ENCODE measurements around the gene CTIF. TPM values are rescaled to one million over a fixed set of nuclear protein-coding genes. Genes with fewer than 3 reads are reported as not detected.

Gene CTIF
- total and polyA plus RNA-seq, 5 donors from 2014 or later, result 0.23 to 1.8 TPM; not detected in 3

GRCh38 chr18:48819276-48819675 lies 280.4 kb downstream of the CTIF start:
- H3K36me3 Mint-ChIP-seq, result no peaks in the 10 kb centered on the region
- DNase-seq, result no peak

GRCh38 chr18:48819781-48820482 lies 281.1 kb downstream of the CTIF start:
- no peak overlapping the region for H3K27ac ChIP-seq (ENCODE audit: insufficient read depth, low read length, poor library complexity, severe bottlenecking)
- peaks cover 0 to 3% (median 0%) of the 10 kb centered on the region in 7 donors for H3K9me3 Mint-ChIP-seq

More at GRCh38 chr18:48819276-48819675, 280.4 kb downstream of the CTIF start:
- Mint-ChIP-seq H3K4me1 (peaks cover 11 to 35% (median 23%) of the 10 kb centered on the region in 4 donors), H3K27ac (no peak overlapping the region), H3K4me3 (no peak overlapping the region), H3K9me3 (peaks cover 0 to 3% (median 0%) of the 10 kb centered on the region in 7 donors), H3K27me3 (no peaks in the 10 kb centered on the region)
- ATAC-seq (ENCODE audit: low read depth in 2 of 2), result no peak
- no peaks in the 10 kb centered on the region for H3K36me3 ChIP-seq (ENCODE audit: control insufficient read depth, insufficient read depth, low read length)
- H3K4me3 ChIP-seq (ENCODE audit: low read depth, low read length), result no peak overlapping the region
- H3K4me1 ChIP-seq (ENCODE audit: control insufficient read depth, insufficient read depth, low read length, poor library complexity, severe bottlenecking), result peaks cover 10% of the 10 kb centered on the region
- no peaks in the 10 kb centered on the region for H3K27me3 ChIP-seq (ENCODE audit: control insufficient read depth, insufficient read depth, low read length)
- H3K27ac ChIP-seq (ENCODE audit: insufficient read depth, low read length, poor library complexity, severe bottlenecking), result no peak overlapping the region
- no peaks in the 10 kb centered on the region for H3K9me3 ChIP-seq (ENCODE audit: control insufficient read depth in 2 of 2, low read length in 2 of 2)

GRCh38 chr18:48820483-48821250 lies 281.8 kb downstream of the CTIF start:
- no peaks in the 10 kb centered on the region for H3K27me3 ChIP-seq (ENCODE audit: control insufficient read depth, insufficient read depth, low read length)
- no peaks in the 10 kb centered on the region for H3K9me3 ChIP-seq (ENCODE audit: control insufficient read depth in 2 of 2, low read length in 2 of 2)
- H3K27me3 Mint-ChIP-seq, result no peaks in the 10 kb centered on the region
- no peak overlapping the region for H3K4me3 Mint-ChIP-seq
- no peaks in the 10 kb centered on the region for H3K36me3 Mint-ChIP-seq
- ATAC-seq (ENCODE audit: low read depth in 2 of 2), result peak in 1 of 2 donors; percentile 49
- DNase-seq, result no peak
- peak overlapping the region in 2 of 3 donors; percentile 53 to 67 for H3K27ac Mint-ChIP-seq
- no peak overlapping the region for H3K27ac ChIP-seq (ENCODE audit: insufficient read depth, low read length, poor library complexity, severe bottlenecking)
- H3K36me3 ChIP-seq (ENCODE audit: control insufficient read depth, insufficient read depth, low read length), result no peaks in the 10 kb centered on the region
- H3K4me1 Mint-ChIP-seq, result peaks cover 4 to 22% (median 11%) of the 10 kb centered on the region in 4 donors
- H3K9me3 Mint-ChIP-seq, result peaks cover 0 to 3% (median 0%) of the 10 kb centered on the region in 7 donors
- no peak overlapping the region for H3K4me3 ChIP-seq (ENCODE audit: low read depth, low read length)
- no peaks in the 10 kb centered on the region for H3K4me1 ChIP-seq (ENCODE audit: control insufficient read depth, insufficient read depth, low read length, poor library complexity, severe bottlenecking)

More at GRCh38 chr18:48819781-48820482, 281.1 kb downstream of the CTIF start:
- no peak overlapping the region for H3K4me3 Mint-ChIP-seq
- ATAC-seq (ENCODE audit: low read depth in 2 of 2) (no peak), DNase-seq (no peak)
- Histone ChIP-seq H3K9me3 (ENCODE audit: control insufficient read depth in 2 of 2, low read length in 2 of 2) (no peaks in the 10 kb centered on the region), H3K4me3 (ENCODE audit: low read depth, low read length) (no peak overlapping the region), H3K4me1 (ENCODE audit: control insufficient read depth, insufficient read depth, low read length, poor library complexity, severe bottlenecking) (peaks cover 4% of the 10 kb centered on the region), H3K36me3 (ENCODE audit: control insufficient read depth, insufficient read depth, low read length) (no peaks in the 10 kb centered on the region), H3K27me3 (ENCODE audit: control insufficient read depth, insufficient read depth, low read length) (no peaks in the 10 kb centered on the region)
- H3K4me1 Mint-ChIP-seq, result peaks cover 10 to 29% (median 17%) of the 10 kb centered on the region in 4 donors
- H3K27ac Mint-ChIP-seq, result peak overlapping the region in 1 of 3 donors; percentile 53
- no peaks in the 10 kb centered on the region for H3K27me3 Mint-ChIP-seq
- H3K36me3 Mint-ChIP-seq, result no peaks in the 10 kb centered on the region

GRCh38 chr18:48821251-48821590 lies 282.4 kb downstream of the CTIF start:
- no peak overlapping the region for H3K4me3 Mint-ChIP-seq

GRCh38 chr18:48821845-48822244 lies 283.0 kb downstream of the CTIF start:
- no peaks in the 10 kb centered on the region for H3K27me3 Mint-ChIP-seq
- no peak for ATAC-seq (ENCODE audit: low read depth in 2 of 2)
- Histone ChIP-seq H3K9me3 (ENCODE audit: control insufficient read depth in 2 of 2, low read length in 2 of 2) (no peaks in the 10 kb centered on the region), H3K27ac (ENCODE audit: insufficient read depth, low read length, poor library complexity, severe bottlenecking) (no peak overlapping the region), H3K27me3 (ENCODE audit: control insufficient read depth, insufficient read depth, low read length) (no peaks in the 10 kb centered on the region), H3K4me3 (ENCODE audit: low read depth, low read length) (no peak overlapping the region), H3K36me3 (ENCODE audit: control insufficient read depth, insufficient read depth, low read length) (no peaks in the 10 kb centered on the region), H3K4me1 (ENCODE audit: control insufficient read depth, insufficient read depth, low read length, poor library complexity, severe bottlenecking) (no peaks in the 10 kb centered on the region)
- peak overlapping the region in 1 of 3 donors; percentile 76 for H3K27ac Mint-ChIP-seq
- H3K4me3 Mint-ChIP-seq, result no peak overlapping the region
- peaks cover 4 to 14% (median 9%) of the 10 kb centered on the region in 4 donors for H3K4me1 Mint-ChIP-seq
- no peak for DNase-seq
- H3K9me3 Mint-ChIP-seq, result peaks cover 0 to 3% (median 0%) of the 10 kb centered on the region in 7 donors
- no peaks in the 10 kb centered on the region for H3K36me3 Mint-ChIP-seq

More at GRCh38 chr18:48821251-48821590, 282.4 kb downstream of the CTIF start:
- no peaks in the 10 kb centered on the region for H3K36me3 ChIP-seq (ENCODE audit: control insufficient read depth, insufficient read depth, low read length)
- Mint-ChIP-seq H3K27me3 (no peaks in the 10 kb centered on the region), H3K4me1 (peaks cover 4 to 17% (median 10%) of the 10 kb centered on the region in 4 donors), H3K9me3 (peaks cover 0 to 3% (median 0%) of the 10 kb centered on the region in 7 donors), H3K36me3 (no peaks in the 10 kb centered on the region), H3K27ac (peak overlapping the region in 2 of 3 donors; percentile 53 to 67)
- H3K27me3 ChIP-seq (ENCODE audit: control insufficient read depth, insufficient read depth, low read length), result no peaks in the 10 kb centered on the region
- DNase-seq (no peak), ATAC-seq (ENCODE audit: low read depth in 2 of 2) (no peak)
- H3K4me1 ChIP-seq (ENCODE audit: control insufficient read depth, insufficient read depth, low read length, poor library complexity, severe bottlenecking), result no peaks in the 10 kb centered on the region
- H3K27ac ChIP-seq (ENCODE audit: insufficient read depth, low read length, poor library complexity, severe bottlenecking), result no peak overlapping the region
- H3K9me3 ChIP-seq (ENCODE audit: control insufficient read depth in 2 of 2, low read length in 2 of 2), result no peaks in the 10 kb centered on the region
- no peak overlapping the region for H3K4me3 ChIP-seq (ENCODE audit: low read depth, low read length)

- Mint-ChIP-seq H3K27me3 (no peaks in the 10 kb centered on the region), H3K4me3 (no peak overlapping the region), H3K4me1 (peaks cover 4 to 16% (median 6%) of the 10 kb centered on the region in 4 donors), H3K36me3 (no peaks in the 10 kb centered on the region), H3K27ac (peak overlapping the region in 1 of 3 donors; percentile 66), H3K9me3 (peaks cover 0 to 2% (median 0%) of the 10 kb centered on the region in 7 donors)
- Histone ChIP-seq H3K36me3 (ENCODE audit: control insufficient read depth, insufficient read depth, low read length) (no peaks in the 10 kb centered on the region), H3K4me3 (ENCODE audit: low read depth, low read length) (no peak overlapping the region), H3K27me3 (ENCODE audit: control insufficient read depth, insufficient read depth, low read length) (no peaks in the 10 kb centered on the region), H3K27ac (ENCODE audit: insufficient read depth, low read length, poor library complexity, severe bottlenecking) (no peak overlapping the region), H3K9me3 (ENCODE audit: control insufficient read depth in 2 of 2, low read length in 2 of 2) (no peaks in the 10 kb centered on the region), H3K4me1 (ENCODE audit: control insufficient read depth, insufficient read depth, low read length, poor library complexity, severe bottlenecking) (no peaks in the 10 kb centered on the region)
- ATAC-seq (ENCODE audit: low read depth in 2 of 2) (no peak), DNase-seq (no peak)
These were observed 285.6 kb downstream of the CTIF start for GRCh38 chr18:48824231-48824970.

- no peaks in the 10 kb centered on the region for H3K27me3 ChIP-seq (ENCODE audit: control insufficient read depth, insufficient read depth, low read length)
- DNase-seq (no peak), ATAC-seq (ENCODE audit: low read depth in 2 of 2) (no peak)
- Mint-ChIP-seq H3K4me1 (peaks cover 4 to 20% (median 6%) of the 10 kb centered on the region in 4 donors), H3K36me3 (no peaks in the 10 kb centered on the region), H3K4me3 (peak overlapping the region in 1 of 4 donors; percentile 34), H3K27me3 (no peaks in the 10 kb centered on the region), H3K9me3 (peaks cover 0 to 2% (median 0%) of the 10 kb centered on the region in 7 donors), H3K27ac (peak overlapping the region in 2 of 3 donors; percentile 50 to 66)
- no peak overlapping the region for H3K27ac ChIP-seq (ENCODE audit: insufficient read depth, low read length, poor library complexity, severe bottlenecking)
- no peak overlapping the region for H3K4me3 ChIP-seq (ENCODE audit: low read depth, low read length)
- no peaks in the 10 kb centered on the region for H3K36me3 ChIP-seq (ENCODE audit: control insufficient read depth, insufficient read depth, low read length)
- H3K9me3 ChIP-seq (ENCODE audit: control insufficient read depth in 2 of 2, low read length in 2 of 2), result no peaks in the 10 kb centered on the region
- H3K4me1 ChIP-seq (ENCODE audit: control insufficient read depth, insufficient read depth, low read length, poor library complexity, severe bottlenecking), result no peaks in the 10 kb centered on the region
These were observed 286.4 kb downstream of the CTIF start for GRCh38 chr18:48825101-48825745.
